GM12874 (cell line): ENCODE measurements around the gene UTP4.

ENCODE experiments used
- CTCF ChIP-seq: IDR thresholded peaks from 2 replicates; pipeline ENCODE4 v1.5.1; 2011; ENCODE audit warnings: low read depth, mild to moderate bottlenecking, control low read depth, low read length, moderate library complexity; ENCODE audit not compliant: insufficient read depth

Gene UTP4

GRCh38 chr16:69190598-69190997 is 58.1 kb downstream of the UTP4 start:
- no peak for TF ChIP-seq CTCF

GRCh38 chr16:69191136-69191535 is 58.7 kb downstream of the UTP4 start:
- TF ChIP-seq CTCF = no peak

GRCh38 chr16:69193855-69194254 is 61.4 kb downstream of the UTP4 start:
- no peak for TF ChIP-seq CTCF

- TF ChIP-seq CTCF = no peak
Measured at GRCh38 chr16:69194488-69194887, 62.0 kb downstream of the UTP4 start.

GRCh38 chr16:69195369-69196029 is 63.0 kb downstream of the UTP4 start:
- TF ChIP-seq CTCF = no peak

GRCh38 chr16:69197573-69197972 is 65.1 kb downstream of the UTP4 start:
- no peak for TF ChIP-seq CTCF

- TF ChIP-seq CTCF = no peak
Measured at GRCh38 chr16:69199382-69199781, 66.9 kb downstream of the UTP4 start.
